ENCODE data around the gene TP53TG5. TPM values are rescaled to one million over a fixed set of nuclear protein-coding genes. Genes with fewer than 3 reads are reported as not detected.

The TP53TG5 gene
- total RNA-seq, 1 experiment from 2014 or later: 0.85 TPM

- POLR2A ChIA-PET: no interaction called here
Measured at GRCh38 chr20:45425561-45425960, 47.4 kb upstream of the TP53TG5 start.

GRCh38 chr20:45423700-45424099 is 45.6 kb upstream of the TP53TG5 start:
- CTCF ChIA-PET: interaction anchor here (1.2 kb wide), 1 partner anchor 13 kb away, joined by 3 read pairs; no protein-coding TSS in a partner anchor
- Mint-ChIP-seq H3K27ac (no peak overlapping the region), H3K36me3 (peaks cover 47% of the 10 kb centered on the region), H3K4me3 (no peak overlapping the region), H3K4me1 (no peaks in the 10 kb centered on the region), H3K27me3 (ENCODE audit: low read depth) (no peaks in the 10 kb centered on the region), H3K9me3 (no peaks in the 10 kb centered on the region)
- TF ChIP-seq IRF2 (CRISPR knock-in tag; IDR thresholded peaks at IDR 0.05; ENCODE audit: borderline replicate concordance, low read depth) (no peak), SP1 (CRISPR knock-in tag; conservative IDR thresholded peaks at IDR 0.05) (no peak), IRF1 (CRISPR knock-in tag; IDR thresholded peaks at IDR 0.05) (no peak), NFE2L1 (CRISPR knock-in tag; IDR thresholded peaks at IDR 0.05) (no peak)
- POLR2A ChIA-PET: no interaction called here
- ATAC-seq (no peak), DNase-seq (ENCODE audit: low spot score) (no peak)

More at GRCh38 chr20:45425561-45425960, 47.4 kb upstream of the TP53TG5 start:
- Mint-ChIP-seq H3K27ac (no peak overlapping the region), H3K36me3 (peaks cover 34% of the 10 kb centered on the region), H3K27me3 (ENCODE audit: low read depth) (no peaks in the 10 kb centered on the region), H3K9me3 (no peaks in the 10 kb centered on the region), H3K4me1 (no peaks in the 10 kb centered on the region), H3K4me3 (no peak overlapping the region)
- no peak for TF ChIP-seq FOXP1 (CRISPR knock-in tag; IDR thresholded peaks at IDR 0.05; ENCODE audit: borderline replicate concordance)
- no peak for TF ChIP-seq CREB1 (CRISPR knock-in tag; IDR thresholded peaks at IDR 0.05)
- TF ChIP-seq SMAD4 (CRISPR knock-in tag; IDR thresholded peaks at IDR 0.05): no peak
- TF ChIP-seq ERG (CRISPR knock-in tag; IDR thresholded peaks at IDR 0.05): no peak
- TF ChIP-seq MLX (CRISPR knock-in tag; IDR thresholded peaks at IDR 0.05): no peak
- no peak for TF ChIP-seq FOXP4 (CRISPR knock-in tag; IDR thresholded peaks at IDR 0.05)
- no peak for TF ChIP-seq ZMAT4 (CRISPR knock-in tag; IDR thresholded peaks at IDR 0.05)
- TF ChIP-seq ZNF232 (CRISPR knock-in tag; IDR thresholded peaks at IDR 0.05): no peak
- TF ChIP-seq JUN (CRISPR knock-in tag; IDR thresholded peaks at IDR 0.05): no peak
- no peak for TF ChIP-seq TEAD1 (CRISPR knock-in tag; IDR thresholded peaks at IDR 0.05)
- no peak for ATAC-seq
- CTCF ChIA-PET: interaction anchor here (0.6 to 5.1 kb wide), 2 partner anchors 12 to 52 kb away, joined by 4 to 18 read pairs; no protein-coding TSS in a partner anchor
- no peak for DNase-seq (ENCODE audit: low spot score)

- no peak overlapping the region for H3K4me3 Mint-ChIP-seq
- H3K27ac Mint-ChIP-seq: no peak overlapping the region
Measured at GRCh38 chr20:45420125-45420524, 42.0 kb upstream of the TP53TG5 start.

More at GRCh38 chr20:45420125-45420524, 42.0 kb upstream of the TP53TG5 start:
- TF ChIP-seq GTF2I (CRISPR knock-in tag; conservative IDR thresholded peaks at IDR 0.05): no peak
- TF ChIP-seq ZNF281 (CRISPR knock-in tag; IDR thresholded peaks at IDR 0.05): no peak
- no peak for TF ChIP-seq ARID4B (CRISPR knock-in tag; IDR thresholded peaks at IDR 0.05; ENCODE audit: borderline replicate concordance)
- Mint-ChIP-seq H3K4me1 (peaks cover 10% of the 10 kb centered on the region), H3K27me3 (ENCODE audit: low read depth) (no peaks in the 10 kb centered on the region), H3K9me3 (no peaks in the 10 kb centered on the region), H3K36me3 (peaks cover 45% of the 10 kb centered on the region)
- ChIA-PET CTCF (interaction anchor here (1.0 kb wide), 1 partner anchor 47 kb away, joined by 3 read pairs; no protein-coding TSS in a partner anchor), POLR2A (no interaction called here)
- no peak for ATAC-seq
- DNase-seq (ENCODE audit: low spot score): no peak
